ENCODE results near the gene EPS15.

DNA sequence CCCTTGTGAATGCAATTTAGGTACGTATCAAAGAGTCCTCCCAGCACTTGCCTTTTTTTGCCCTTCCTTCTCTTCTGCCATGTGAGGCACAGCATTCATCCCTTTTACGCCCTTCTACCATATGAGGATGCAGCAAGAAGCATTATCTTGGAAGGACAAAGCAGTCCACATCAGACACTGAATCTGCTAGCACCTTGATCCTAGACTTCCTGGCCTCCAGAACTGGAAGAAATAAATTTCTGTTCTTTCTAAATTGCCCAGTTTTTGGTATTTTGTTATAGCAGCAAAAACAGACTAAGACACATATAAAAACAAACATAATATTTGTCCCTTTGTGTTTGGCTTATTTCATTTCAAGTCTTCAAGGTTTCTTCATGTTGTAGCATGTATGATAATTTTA, 20.1 kb downstream of the EPS15 start:
- TF ChIP-seq EP300 (IDR thresholded peaks at IDR 0.05) = no peak
- TF ChIP-seq, protein P1, sequence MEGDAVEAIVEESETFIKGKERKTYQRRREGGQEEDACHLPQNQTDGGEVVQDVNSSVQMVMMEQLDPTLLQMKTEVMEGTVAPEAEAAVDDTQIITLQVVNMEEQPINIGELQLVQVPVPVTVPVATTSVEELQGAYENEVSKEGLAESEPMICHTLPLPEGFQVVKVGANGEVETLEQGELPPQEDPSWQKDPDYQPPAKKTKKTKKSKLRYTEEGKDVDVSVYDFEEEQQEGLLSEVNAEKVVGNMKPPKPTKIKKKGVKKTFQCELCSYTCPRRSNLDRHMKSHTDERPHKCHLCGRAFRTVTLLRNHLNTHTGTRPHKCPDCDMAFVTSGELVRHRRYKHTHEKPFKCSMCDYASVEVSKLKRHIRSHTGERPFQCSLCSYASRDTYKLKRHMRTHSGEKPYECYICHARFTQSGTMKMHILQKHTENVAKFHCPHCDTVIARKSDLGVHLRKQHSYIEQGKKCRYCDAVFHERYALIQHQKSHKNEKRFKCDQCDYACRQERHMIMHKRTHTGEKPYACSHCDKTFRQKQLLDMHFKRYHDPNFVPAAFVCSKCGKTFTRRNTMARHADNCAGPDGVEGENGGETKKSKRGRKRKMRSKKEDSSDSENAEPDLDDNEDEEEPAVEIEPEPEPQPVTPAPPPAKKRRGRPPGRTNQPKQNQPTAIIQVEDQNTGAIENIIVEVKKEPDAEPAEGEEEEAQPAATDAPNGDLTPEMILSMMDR (IDR thresholded peaks at IDR 0.05) = no peak

Measured in tibial nerve (tissue), 4 donors.